ENCODE data around the gene SCCPDH. TPM values are rescaled to one million over a fixed set of nuclear protein-coding genes. Genes with fewer than 3 reads are reported as not detected.

Gene SCCPDH
- total RNA-seq: 10 to 100 TPM; 28.3 to 43.0 (median 35.1) TPM

GRCh38 chr1:246724016-246724730 lies at the start of gene SCCPDH:
SCCPDH (plus strand) TSS chr1:246724409; CDS start chr1:246724423, 14 bp downstream.
- H3K4me1 ChIP-seq: peaks cover 0 to 5% of the 10 kb centered on the region in 2 donors
- peak within 1 kb of the TSS; percentile 74 to 88 (median 84) for H3K27ac ChIP-seq
- intact Hi-C loops (cut with DNase I; ENCODE audit: low total_unique reads) (no loop called here), in situ Hi-C loops (cut with MboI; ENCODE audit: low sequenced_read_pairs in 4 of 4) (no loop called here)
- peaks cover 0 to 12% of the 10 kb centered on the region in 2 donors for H3K36me3 ChIP-seq
- TF ChIP-seq POLR2A (IDR thresholded peaks at IDR 0.05) (peak in 1 of 2 donors; percentile 43), CTCF (IDR thresholded peaks at IDR 0.05 in 4 of 5, conservative IDR thresholded peaks at IDR 0.05 in 1 of 5) (no peak)
- H3K27me3 ChIP-seq: no peaks in the 10 kb centered on the region
- peak within 1 kb of the TSS; percentile 68 to 98 (median 79) for H3K4me3 ChIP-seq
- peak; percentile 88 to 90 for ATAC-seq
- DNase-seq: peak; percentile 46 to 60
- no peaks in the 10 kb centered on the region for H3K9me3 ChIP-seq

GRCh38 chr1:246677842-246678241 lies 46.4 kb upstream of the SCCPDH start:
- peaks cover 37 to 38% of the 10 kb centered on the region in 2 donors for H3K4me1 ChIP-seq
- no peaks in the 10 kb centered on the region for H3K27me3 ChIP-seq
- H3K4me3 ChIP-seq: no peak overlapping the region
- H3K27ac ChIP-seq: peak overlapping the region in 1 of 4 donors; percentile 25
- H3K9me3 ChIP-seq: no peaks in the 10 kb centered on the region
- ATAC-seq: no peak
- H3K36me3 ChIP-seq: no peaks in the 10 kb centered on the region
- intact Hi-C loops (cut with DNase I; ENCODE audit: low total_unique reads) (no loop called here), in situ Hi-C loops (cut with MboI; ENCODE audit: low sequenced_read_pairs in 4 of 4) (no loop called here)
- TF ChIP-seq POLR2A (IDR thresholded peaks at IDR 0.05): no peak
- no peak for TF ChIP-seq CTCF (IDR thresholded peaks at IDR 0.05 in 4 of 5, conservative IDR thresholded peaks at IDR 0.05 in 1 of 5)
- no peak for DNase-seq

- TF ChIP-seq CTCF (IDR thresholded peaks at IDR 0.05 in 4 of 5, conservative IDR thresholded peaks at IDR 0.05 in 1 of 5) (no peak), POLR2A (IDR thresholded peaks at IDR 0.05) (no peak)
- Histone ChIP-seq H3K9me3 (no peaks in the 10 kb centered on the region), H3K4me3 (no peak overlapping the region), H3K27ac (peak overlapping the region in 3 of 4 donors; percentile 39 to 65 (median 54)), H3K27me3 (no peaks in the 10 kb centered on the region), H3K4me1 (peaks cover 37 to 38% of the 10 kb centered on the region in 2 donors), H3K36me3 (no peaks in the 10 kb centered on the region)
- no peak for ATAC-seq
- DNase-seq: no peak
- in situ Hi-C loops (cut with MboI; ENCODE audit: low sequenced_read_pairs in 4 of 4): no loop called here
- intact Hi-C loops (cut with DNase I; ENCODE audit: low total_unique reads): no loop called here
Measured at GRCh38 chr1:246678816-246679793, 45.1 kb upstream of the SCCPDH start.

GRCh38 chr1:246679794-246680177 lies 44.4 kb upstream of the SCCPDH start:
- no peaks in the 10 kb centered on the region for H3K27me3 ChIP-seq
- H3K27ac ChIP-seq: peak overlapping the region in 3 of 4 donors; percentile 39 to 65 (median 54)
- in situ Hi-C loops (cut with MboI; ENCODE audit: low sequenced_read_pairs in 4 of 4): no loop called here
- H3K4me3 ChIP-seq: no peak overlapping the region
- no peaks in the 10 kb centered on the region for H3K36me3 ChIP-seq
- TF ChIP-seq CTCF (IDR thresholded peaks at IDR 0.05 in 4 of 5, conservative IDR thresholded peaks at IDR 0.05 in 1 of 5) (no peak), POLR2A (IDR thresholded peaks at IDR 0.05) (no peak)
- ATAC-seq (peak in 1 of 2 donors; percentile 21), DNase-seq (no peak)
- H3K9me3 ChIP-seq: no peaks in the 10 kb centered on the region
- intact Hi-C loops (cut with DNase I; ENCODE audit: low total_unique reads): no loop called here
- peaks cover 37 to 38% of the 10 kb centered on the region in 2 donors for H3K4me1 ChIP-seq

Measured in gastrocnemius medialis (tissue), 4 donors.